HPDE6-E6E7 (cell line): ENCODE data around the gene DAB2IP.

ENCODE experiments used
- DNase-seq: peaks from one replicate; pipeline ENCODE4 v3.0.0; 2011; ENCODE audit warnings: missing footprints; ENCODE audit errors: extremely low spot score

Gene DAB2IP

DNA sequence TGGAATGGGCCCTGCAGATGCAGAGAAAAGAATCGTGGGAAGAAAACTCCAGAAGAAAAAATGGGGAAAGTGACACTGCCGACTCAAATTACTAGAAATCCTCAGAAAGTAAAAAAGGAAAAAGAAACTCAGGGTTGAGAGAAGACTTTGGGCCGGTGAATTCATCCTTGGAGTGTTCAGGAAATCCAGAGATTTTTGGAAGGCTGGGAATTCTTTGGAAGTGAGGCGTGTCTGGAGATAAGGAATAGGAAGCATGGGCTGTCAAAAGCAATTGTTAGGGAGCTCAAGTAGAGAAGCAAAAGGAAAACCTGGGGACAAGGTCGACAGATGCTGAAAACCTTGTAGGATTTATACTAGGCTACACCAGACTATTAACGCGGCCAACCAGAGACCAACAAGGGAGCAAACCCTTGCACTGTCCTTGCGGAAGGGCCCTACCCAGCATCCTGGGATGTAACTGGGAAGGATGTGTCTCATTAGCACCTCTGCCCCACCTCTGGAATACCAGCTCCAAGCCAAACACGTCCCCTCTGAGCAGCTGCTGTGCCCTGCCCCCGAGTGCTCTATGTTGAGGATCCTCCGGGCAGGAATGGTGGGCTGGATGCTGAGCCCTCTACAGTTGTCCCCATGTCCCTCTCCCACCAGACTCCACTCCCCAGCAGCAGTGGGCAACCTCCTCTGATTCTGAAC is 11.6 kb downstream of the DAB2IP start:
- DNase-seq: no peak

DNA sequence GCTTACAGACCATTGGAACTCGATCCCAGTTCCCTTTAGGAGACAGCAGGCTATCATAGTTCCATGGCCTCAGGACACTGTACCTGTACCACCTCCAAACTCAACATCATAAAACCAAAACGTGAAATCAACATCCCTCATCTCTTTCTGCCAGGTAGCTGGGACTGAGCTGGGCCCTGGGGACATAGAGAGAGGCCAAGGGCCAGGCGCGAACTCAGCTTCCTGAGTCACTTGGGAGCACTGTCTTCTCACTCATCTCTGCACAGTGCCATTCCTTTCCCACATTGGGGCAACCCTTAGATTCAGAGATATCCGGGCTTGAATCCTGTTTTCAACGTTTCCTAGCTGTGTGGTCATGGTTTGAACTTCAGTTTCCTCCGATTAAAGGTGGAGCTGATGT is 12.2 kb downstream of the DAB2IP start:
- no peak for DNase-seq

DNA sequence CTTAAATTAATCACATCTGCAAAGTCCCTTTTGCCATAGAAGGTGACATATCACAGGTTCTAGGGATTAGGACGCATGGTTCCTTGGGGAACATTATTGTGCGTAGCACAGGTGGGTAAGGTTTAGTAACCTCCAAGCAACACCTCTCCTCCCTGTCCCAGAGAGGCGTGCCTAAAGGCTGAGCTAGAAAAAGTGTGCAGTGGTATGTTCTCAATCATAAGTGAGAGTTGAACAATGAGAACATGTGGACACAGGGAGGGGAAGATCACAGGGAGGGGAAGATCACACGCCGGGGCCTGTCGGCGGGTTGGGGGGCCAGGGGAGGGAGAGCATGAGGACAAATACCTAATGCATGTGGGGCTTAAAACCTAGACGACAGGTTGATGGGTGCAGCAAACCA is 14.9 kb downstream of the DAB2IP start:
- no peak for DNase-seq

DNA sequence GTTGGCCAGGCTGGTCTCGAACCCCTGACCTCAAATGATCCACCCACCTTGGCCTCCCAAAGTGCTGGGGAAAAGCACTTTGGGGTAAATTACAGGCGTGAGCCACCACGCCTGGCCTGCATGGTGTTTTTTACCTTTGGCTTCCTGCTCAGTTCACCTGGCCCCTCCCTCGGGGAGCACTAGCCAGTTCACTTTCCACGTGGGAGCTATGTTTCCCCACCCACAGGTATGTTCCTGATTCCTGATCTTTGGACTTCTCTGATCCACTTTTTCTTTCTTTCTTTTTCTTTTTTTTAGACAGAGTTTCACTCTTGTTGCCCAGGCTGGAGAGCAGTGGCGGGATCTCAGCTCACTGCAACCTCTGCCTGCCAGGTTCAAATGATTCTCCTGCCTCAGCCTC is 15.8 kb downstream of the DAB2IP start:
- no peak for DNase-seq

DNA sequence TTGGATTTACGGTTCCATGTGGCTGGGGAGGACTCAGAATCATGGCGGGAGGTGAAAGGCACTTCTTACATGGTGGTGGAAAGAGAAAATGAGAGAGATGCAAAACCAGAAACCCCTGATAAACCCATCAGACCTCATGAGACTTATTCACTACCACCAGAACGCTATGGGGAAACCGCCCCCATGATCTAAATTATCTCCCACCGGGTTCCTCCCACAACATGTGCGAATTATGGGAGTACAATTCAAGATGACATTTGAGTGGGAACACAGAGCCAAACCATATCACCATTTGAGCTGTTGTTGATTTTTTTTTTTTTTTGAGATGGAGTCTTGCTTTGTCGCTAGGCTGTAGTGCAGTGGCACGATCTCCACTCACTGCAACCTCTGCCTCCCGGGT is 16.5 kb downstream of the DAB2IP start:
- no peak for DNase-seq

DNA sequence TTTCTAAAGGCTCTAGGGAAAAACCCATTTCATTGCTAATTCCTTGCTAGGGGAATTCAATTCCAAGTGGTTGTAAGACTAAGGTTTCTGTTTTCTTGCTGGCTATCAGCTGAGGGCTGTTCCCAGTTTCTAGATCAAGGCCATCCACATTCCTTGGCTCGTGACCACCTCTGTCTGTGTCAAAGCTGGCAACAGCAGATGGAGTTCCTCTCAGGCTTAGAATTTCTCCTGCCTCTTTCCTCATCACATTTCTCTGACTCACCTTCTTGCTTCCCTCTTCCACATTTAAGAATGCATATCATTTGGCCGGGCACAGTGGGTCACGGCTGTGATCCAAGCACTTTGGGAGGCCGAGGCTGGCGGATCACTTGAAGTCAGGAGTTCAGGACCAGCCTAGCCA is 19.0 kb downstream of the DAB2IP start:
- DNase-seq: no peak

DNA sequence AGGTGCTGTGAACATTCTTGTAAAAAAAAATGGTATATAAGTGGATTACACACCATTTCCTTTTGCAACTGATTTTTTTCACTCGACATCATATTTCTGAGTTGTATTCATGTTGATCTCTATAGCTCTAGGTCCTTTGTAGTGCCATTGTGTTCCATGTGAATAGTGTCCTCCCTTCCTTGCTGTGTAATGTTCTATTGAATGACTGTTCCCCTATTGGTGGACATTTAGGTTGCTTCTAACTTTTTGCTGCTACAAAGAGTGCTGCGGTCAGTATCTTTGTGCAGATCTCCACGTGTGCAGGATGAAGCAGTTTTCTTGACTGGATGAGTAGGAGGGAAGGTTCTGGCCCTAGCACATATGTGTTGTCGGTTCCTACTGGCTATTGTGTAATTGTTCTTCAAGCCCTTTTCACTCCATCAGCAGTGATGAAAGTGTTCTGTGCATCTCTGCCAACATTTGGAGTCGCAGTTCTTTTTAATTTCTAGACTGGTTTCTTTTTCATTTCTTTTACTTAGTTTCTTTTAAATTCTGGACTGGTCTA is 20.2 kb downstream of the DAB2IP start:
- no peak for DNase-seq

DNA sequence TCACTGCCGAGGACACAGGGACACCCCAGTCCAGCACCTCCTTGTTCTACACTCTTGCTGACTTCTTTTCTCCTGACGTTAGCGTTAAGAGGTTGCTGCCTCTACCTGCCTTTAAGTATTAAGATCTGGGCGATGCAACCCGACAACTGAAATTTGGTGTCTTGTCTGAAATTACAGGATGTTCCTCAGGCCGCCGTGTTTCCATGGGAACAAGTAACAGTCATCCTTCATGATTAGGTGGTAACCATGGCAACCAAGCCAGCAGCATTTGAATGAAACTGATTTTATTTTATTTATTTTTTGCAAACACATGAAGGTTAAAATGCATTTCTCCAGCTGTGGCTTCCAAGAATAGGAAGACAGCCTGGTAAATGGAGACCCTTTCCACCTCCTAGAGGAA is 20.8 kb downstream of the DAB2IP start:
- no peak for DNase-seq

DNA sequence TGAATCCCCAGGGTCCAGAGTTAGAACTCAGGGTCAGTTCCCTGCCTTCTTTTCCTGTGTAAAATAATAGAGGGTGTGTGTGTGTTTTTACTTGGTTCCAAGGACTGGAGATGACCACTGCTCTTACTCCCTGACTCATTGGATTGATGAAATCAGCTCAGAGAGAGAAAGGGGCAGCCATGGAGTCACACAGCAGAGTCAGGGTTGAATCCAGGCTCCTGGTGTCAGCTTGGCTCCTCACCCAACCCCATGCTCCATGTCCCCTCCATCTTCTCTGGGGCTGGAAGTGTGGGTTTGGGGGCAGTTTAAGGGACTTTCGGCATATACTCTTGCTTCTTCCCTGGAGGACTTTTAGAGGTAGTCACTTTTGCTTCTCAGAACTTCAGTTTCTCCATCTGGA is 21.6 kb downstream of the DAB2IP start:
- no peak for DNase-seq

DNA sequence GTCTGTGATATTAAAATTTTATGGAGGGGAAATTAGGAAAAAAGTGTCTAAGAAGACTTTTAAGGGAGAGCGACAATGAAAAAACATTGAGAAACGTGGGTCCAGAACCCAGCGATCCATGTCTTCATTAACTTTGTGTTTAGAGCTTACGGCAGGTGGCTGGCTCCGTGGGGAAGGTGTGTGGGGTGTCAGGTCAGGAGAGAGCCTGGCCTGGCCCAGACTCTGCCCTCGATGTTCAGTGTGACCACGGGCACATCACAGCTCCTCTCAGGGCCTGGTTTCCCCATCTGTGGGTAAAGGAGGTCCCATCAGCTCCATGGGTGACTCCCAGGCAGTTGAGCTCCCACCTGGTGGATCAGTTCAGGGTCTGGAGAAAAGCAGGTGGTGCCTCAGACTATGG is 22.1 kb downstream of the DAB2IP start:
- DNase-seq: no peak

DNA sequence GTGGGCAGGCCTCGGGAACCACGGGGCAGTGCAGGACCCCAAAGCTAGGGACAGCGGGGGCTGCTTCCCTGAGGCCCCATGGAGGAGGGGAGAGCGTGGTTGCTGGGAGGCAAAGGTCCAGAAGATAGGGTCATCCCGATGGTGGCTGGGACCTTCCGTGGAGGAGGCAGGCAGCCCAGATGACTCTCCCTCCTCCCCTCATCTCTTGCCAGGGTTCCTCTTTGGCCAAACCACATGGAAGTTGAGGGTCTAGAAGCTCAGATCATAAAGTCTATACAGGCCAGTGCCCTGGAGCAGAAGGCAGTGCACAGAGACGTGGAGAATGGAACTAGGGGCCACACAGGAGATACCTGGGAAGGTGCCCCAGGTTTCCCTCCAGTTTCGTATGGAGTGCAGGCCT is 22.6 kb downstream of the DAB2IP start:
- DNase-seq: no peak

DNA sequence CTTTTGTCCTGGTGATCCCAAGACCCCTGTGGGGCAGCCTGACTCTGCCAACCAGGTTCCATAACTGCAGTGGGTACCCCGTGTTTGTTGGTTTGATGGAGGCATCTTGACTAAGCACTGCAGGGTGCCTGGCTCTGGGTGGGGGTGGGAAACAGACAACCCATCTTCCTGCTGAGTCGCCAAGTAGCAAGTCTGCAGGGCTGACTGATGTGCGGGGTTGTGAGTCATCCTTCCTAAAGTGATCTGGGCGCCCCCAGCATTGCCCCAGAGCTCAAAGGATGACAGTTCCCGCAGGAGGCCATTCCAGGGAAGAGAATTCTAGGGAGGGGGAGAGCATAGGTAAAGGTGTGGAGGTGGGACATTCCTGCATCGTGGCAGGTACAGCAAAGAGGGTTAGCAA is 23.5 kb downstream of the DAB2IP start:
- no peak for DNase-seq

DNA sequence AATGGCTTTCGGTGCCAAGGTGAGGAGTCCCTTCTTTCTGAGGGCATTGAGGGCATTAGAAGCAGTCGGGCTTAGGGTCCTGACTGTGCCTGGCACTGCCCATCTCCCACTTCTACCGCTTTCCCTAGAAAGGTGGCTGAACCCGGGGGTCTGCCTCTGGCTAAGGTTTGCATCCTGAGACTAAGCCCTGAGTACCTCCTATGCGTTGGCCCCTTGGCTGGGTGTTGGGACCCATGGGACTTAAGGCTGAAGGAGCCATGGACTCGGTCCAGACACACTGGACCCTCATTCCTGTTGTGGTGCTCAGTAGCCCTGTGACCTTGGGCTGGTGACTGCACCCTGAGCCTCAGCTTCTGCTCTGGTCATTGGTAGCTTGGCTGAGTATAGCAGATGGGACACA is 23.9 kb downstream of the DAB2IP start:
- DNase-seq: no peak

DNA sequence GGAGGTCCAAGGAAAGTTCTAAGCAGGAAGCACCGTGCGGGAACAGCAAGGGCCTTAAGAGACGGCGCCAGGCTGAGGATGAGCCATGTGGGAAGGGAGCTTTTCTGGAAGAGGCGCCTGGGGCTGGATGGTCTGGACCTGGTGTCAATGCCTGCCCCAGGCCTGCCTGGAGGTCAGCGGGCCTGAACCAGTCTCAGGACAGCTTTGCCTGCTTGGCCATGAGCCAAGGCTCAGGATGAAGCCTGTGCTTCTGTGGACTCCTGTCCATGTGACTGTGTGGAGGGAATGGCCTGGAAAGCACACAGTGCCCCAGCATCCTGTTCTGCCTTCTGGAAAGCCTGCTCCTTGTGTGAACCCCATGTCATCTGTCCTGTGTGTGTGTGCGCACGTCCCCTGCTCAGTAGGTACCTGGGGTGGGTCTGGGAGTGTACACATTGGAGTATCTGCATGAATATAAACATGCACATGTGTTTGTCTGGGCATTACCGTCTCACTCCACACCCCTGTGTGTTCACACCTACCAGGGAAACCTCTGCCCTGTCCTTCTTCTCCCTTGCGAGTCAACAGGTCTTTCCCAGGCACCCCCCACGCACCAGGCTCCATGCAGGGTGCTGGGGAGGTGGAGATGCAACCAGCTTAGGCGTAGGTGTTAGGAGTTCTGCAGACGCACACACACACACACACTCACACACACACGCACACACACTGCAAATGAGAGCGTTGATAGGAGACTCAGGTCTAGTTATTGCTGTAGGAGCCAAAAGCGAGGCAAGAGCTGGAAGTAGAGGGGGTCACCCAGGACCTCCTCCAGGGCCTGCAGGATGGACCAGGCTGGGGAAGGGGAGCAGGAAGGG is 24.8 kb downstream of the DAB2IP start:
- DNase-seq: no peak

DNA sequence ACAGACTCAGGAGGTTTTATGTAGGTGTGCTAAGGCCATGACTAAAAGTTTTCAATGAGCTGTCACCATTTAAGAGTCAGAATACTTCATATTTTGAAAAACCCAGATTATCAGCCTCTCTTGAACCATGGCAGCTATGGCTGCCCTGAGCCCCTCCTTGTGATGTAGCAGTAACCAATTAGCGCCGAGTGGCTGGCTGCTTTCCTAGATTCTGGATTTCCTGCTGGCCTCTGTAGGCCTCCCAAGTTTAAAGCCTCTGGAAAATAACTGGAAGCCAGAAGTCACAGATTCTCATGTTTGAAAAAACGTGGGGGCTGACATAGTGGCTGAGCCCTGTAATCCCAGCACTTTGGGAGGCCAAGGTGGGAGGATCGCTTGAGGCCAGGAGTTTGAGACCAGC is 25.5 kb downstream of the DAB2IP start:
- no peak for DNase-seq

DNA sequence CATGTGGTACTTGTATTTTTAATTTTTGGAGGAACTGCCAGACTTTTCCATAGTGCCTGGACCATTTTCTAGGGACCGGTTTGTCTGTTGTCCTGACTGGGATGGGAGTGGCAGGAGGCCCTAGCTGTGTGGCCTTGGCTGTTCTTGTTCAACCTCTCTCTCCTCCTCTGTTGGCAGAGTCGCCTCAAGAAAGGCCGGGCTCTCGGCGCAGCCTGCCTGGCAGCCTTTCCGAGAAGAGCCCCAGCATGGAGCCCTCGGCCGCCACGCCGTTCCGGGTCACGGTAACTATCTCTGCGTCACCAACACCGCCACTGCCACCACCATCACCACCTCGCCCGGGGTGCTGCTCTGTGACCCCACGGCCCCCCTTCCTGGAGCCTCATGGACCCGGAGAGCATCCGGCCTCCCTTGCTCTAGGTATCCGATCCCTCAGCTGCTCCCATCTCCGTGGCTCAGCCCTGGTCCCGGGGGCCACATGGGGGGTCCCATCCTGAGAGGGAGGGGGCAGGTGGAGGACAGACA is 27.1 kb downstream of the DAB2IP start:
- no peak for DNase-seq

DNA sequence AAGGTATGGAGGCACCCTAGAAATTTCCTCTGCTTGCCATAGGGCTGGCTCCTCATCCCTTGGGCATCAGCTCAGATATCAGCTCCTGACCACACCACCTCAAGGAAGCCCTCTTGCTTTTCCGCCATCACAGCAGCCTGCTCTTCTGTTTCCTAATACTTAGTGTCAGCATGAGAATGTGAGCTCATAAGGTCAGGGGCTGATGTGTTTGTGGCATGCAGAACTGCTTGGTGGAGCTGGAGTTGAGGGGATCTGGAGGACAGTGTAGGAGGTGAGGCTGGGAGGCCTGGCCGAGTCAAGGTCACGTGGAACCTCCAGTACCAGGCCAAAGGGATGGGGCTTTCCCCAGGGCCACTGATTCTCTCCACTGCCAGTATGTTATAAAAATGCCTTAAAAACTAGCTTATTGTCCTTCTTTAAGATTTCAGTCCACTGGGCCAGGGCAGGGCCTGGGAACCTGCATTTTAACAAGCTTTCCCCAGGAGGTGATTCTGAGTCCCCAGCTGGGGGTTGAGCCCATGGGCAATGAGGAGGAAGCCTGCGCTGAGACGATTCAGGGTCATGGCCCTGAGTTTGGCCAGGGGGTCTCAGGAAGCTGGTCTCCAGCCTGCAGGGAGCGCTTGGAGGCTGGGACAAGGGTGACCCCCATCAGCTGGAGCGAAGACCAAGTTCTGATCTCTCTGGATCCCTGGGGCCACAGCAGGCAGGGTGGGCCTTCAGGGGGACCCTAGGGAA is 28.6 kb downstream of the DAB2IP start:
- DNase-seq: no peak

DNA sequence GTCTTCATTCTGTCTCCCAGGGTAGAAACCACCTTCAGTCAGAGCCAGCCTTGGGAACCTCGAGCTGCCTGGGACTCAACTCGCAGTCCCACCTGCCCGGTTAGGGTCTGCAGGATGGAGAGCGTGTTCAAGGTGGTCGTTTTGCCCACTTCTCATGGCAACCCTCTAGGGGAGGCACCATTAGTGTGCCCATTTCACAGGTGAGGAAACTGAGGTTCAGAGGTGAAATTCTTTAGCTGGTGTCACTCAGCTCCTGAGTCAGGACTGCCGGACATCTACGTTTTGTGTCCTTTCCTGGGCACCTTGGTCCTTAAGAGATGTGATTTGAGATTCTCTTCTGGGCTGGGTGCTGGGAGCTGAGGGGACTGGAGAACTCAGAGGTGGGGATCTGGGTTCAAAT is 30.0 kb downstream of the DAB2IP start:
- DNase-seq: no peak

DNA sequence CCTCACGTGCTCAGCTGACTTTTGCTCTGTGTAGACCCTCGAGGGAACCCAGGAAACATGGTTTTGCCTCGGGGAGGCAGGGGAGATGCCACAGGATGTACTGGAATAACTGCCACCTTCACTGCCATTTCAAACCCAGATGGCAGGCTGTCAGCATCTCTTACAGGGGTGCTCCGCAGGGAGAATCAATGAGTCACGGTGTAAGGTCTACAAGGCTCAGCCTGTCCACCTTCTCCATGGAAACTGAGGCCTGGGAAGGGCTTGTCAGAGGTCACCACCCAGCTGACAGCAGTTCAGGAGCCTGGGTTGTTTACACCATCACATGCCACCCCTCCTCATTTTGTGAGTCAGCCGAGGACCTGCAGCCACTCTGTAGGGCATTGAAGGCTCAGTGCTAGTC is 30.8 kb downstream of the DAB2IP start:
- DNase-seq: peak; percentile 31

DNA sequence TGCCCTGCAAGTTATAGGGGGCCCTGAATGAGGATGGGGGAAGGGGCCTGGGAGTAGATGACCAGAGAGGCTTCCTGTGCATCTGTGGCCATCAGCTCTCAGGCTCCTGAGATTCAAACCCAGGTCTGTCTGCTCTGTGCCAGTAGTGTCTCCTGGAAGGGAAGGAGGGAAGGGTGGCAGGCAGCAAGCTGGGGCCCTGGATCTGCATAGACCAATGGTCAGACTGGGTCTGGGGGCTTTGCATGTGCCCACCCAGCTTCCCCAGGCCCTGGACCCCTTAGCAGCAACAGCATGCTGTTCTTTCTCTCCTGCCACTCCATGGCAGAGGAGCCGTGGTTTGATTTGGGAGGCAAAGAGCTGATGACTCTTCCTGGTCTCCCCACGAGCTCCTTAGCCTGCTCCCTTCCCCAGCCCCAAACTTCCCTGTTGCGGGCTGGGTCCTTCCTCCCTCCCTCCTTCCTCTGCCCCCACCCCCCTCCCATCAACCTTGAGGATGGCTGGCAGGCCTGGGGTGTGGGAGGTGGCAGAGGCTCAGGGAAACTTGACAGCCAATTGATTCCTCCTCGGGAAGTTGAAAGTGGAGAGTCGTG is 31.6 kb downstream of the DAB2IP start:
- DNase-seq: no peak

DNA sequence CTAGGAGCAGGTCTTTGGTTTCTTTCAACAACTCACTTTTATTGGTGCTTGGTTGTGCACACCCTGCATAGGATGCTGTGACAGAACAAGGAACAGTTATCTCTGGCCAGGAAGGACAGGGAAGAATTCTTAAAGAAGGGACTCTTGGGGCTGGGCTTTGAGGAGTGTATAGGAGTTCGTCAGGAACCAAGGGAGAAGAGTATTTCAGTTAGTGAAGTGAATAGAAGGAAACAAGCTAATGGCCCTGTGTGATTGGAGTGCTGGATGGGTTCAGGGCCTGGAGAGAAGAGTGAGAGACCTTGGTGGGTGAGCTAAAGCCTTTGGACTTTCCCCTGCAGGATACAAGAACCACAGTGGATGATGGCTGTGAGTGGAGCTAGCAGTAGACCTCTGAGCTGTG is 32.2 kb downstream of the DAB2IP start:
- no peak for DNase-seq
